ENCODE data around the gene SHFL.

Gene SHFL

DNA sequence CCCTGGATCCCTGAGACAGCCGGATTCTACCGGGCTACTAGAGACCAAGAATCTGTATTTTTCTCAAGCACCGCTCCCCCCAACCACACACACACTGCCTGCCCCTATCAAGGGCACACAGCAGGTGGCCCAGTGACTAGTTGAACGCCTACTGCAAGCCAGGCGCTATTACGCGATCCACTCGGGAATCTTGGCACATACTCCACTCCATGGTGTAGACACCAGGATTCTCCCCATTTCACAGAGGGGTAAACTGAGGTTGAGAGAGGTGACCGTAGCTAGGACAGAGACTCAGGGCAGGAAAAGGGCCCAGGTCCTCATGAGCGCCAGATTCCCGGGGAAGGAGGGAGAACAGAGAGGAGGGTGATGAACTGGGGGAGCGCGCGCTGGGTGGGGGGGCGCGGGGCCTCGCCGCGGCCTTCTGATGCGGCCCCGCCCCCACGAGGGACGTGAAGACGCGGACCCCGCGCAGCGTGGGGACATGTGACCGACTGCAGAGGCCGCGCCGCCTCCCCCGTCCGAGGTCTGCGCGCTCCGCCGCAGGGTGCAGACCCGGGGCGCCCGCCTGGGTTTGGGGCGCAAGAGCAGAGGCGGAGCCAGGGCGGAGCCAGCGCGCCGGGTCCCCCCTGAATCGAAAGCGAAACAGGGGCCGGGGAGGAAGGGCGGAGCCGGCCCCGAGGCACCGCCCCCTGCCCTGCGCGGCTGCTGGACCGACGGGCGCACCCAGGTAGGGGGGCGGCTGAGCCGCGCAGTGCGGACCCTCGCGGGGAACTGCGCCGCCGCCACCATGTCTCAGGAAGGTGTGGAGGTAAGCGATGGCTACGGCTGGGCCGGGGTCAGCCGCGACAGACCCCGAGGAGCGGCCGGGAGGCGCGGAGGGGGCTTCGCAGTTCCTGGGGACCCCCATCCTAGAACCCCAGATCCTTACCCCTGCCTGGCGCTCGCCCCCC lies at the start of gene SHFL:
SHFL (plus strand) TSS at position 677 of the 950 bp plus-strand sequence; CDS start at position 788, 111 bp downstream.
- peak; percentile 79 for DNase-seq

GRCh38 chr19:10036601-10037071 lies 49.5 kb upstream of the SHFL start:
- DNase-seq, result no peak

DNA sequence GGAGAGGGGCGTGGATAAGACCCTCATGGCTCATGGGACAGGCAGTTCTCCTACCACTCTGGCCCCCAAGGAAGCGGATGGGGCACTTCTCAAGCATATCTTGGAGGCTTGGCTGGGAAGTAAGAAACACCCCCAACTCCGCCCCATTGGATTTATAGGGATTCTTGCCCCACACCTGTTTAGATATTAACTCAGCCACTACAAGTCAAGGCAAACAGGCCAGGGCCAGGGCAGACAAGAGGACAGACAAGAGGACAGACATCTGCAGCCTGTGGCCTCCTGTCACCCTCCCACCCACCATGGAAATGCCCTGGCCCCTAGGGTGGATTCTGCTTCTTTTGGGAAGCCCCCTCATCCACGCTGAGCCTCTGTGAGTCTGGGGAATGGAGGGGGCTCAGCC lies 48.8 kb upstream of the SHFL start:
- DNase-seq, result no peak

DNA sequence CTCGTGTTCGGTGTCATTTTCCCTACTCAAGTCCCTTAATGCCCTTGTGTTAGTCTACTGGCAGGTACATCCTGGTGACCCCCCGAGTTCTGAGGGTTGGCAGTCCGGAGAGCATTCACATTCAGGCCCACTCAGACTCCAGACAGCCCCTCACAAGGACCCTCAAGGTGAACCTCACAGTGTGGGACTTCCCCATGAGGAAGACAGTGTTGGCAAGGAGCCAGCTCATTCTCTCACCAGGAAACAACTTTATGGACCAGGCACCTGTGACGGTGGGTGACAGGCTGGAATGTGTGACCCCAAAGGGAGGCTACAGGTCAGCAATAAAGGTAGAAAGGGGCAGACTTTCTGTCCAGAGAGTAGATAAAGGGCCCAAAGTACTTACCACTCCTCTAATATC lies 48.3 kb upstream of the SHFL start:
- no peak for DNase-seq

- no peak for DNase-seq
These were observed 42.7 kb upstream of the SHFL start for GRCh38 chr19:10043286-10043927.

DNA sequence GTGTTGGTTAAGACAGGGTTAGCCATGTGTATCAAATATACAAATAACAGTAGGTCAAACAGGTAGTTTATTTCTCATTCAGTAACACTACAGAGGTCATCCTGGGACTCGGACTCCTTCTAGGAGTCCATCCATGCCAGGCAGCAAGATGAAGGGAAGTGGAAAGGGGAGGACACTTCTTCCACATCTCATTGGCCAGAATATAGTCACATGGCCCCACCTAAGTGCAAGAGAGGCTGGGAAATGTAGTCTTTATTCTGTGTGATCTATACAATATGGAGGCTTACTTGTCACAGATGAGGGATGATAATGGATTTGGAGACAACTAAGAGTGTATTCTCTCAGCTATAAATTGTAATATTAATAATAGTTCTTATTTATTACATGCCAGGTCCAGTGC lies 41.7 kb upstream of the SHFL start:
- no peak for DNase-seq

GRCh38 chr19:10045371-10045770 lies 40.7 kb upstream of the SHFL start:
- DNase-seq, result no peak

DNA sequence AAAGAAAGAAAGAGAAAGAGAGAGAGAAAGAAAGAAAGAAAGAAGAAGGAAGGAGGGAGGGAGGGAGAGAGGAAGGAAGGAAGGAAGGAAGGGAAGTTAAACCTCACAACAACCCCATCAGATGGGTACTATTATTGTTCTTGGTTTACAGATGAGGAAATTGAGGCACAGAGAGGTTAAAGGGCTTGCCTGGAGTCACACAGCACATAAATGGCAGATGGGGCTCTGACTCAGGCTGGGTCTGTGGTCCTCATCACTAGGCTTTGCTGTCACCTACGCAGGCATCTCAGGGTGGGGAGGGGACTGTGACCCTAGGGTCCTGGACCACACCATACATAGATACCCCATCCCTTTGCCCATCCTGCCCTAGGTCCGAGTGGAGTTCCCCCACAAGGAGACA lies 36.5 kb upstream of the SHFL start:
- no peak for DNase-seq

DNA sequence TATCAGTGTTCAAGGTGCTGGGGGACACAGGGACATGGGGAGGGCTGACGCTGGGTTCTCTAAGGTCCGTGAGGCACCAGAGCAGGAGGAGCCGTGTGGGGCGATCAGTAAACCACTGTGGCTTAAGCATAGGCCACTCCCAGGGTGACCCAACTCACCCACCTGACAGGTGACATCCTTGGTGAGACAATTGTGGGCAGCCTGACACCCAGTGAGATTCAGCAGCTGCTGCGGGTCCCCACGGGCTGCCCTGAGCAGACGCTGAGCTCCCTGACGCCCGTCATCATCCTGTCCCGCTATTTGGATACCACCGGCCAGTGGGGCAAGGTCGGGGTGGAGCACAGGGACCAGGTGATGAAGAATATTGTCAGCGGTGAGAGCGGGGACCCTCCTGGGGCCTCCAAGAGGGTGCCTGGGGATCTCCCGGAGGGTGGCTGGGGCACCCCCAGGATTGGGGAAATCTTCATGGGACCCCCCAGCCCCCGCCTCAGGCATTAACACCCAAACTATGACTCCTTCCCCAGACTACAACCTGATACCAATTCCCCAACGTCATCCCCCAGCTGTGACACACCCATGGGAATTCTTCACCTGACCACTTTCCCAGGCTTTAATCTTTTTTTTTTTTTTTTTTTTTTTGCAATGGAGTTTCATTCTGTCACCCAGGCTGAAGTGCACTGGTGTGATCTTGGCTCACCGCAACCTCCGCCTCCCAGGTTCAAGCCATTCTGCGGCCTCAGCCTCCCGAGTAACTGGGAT lies 33.3 kb upstream of the SHFL start:
- no peak for DNase-seq

DNA sequence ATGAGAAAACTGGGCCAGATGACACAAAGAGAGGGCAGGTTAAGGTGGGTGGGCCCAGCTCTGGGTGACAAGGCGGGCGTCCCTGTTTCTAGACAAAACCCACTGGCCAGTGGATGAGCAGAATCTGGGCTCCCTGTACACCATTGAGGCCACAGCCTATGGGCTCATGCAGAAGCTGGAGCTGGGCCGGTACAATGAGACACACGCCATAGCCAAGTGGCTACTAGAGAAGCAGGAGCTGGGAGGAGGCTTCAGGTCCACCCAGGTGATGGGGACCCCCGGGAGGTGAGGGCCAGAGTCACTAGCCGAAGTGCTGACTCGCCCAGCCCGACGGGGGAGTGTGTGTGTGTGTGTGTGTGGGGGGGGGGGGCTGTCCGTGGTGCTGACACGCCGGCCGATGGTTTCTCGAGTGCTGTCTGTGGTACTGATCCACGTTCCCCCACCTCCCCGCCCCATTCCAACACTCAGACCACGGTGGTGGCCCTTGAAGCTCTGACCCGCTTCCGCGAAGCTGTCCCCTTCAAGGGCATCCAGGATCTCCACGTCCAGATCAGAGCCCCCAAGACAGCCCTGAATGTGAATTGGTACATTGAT lies 24.3 kb upstream of the SHFL start:
- DNase-seq, result no peak

DNA sequence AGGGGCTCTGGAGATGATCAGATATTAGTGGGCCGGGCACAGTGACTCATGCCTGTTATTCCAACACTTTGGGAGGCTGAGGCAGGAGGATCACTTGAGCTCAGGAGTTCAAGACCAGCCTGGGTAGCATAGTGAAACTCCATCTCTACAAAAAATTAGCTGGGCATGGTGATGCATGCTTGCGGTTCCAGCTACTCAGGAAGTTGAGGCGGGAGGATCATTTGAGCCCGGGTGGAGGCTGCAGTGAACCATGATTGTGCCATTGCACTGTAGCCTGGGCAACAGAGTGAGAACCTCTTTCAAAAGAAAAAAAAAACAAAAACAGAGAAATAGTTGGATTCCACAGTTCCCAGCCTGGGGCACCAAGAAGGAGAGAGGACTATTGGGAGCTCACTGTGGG lies 17.9 kb upstream of the SHFL start:
- no peak for DNase-seq

GRCh38 chr19:10069046-10069445 lies 17.1 kb upstream of the SHFL start:
- no peak for DNase-seq

- no peak for DNase-seq
These were observed 15.2 kb upstream of the SHFL start for GRCh38 chr19:10070730-10071446.

DNA sequence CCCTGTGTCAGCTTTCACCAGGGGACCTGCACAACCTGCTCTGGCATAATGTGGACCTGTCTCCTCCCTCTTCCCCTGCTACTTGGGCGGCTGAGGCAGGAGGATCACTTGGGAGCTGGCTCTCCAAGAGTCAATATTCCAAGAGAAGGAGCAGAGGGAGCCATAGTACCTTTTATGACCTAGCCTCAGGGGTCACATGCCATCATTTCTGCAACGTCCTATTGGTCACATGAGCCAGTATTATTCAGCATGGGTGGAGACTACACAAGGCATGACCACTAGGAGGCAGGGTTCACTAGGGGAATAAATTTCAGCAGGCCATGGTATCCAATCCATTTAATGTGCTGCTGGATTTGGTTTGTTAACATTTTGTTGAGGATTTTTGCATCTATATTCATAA lies 12.0 kb upstream of the SHFL start:
- peak; percentile 31 for DNase-seq

GRCh38 chr19:10076535-10076934 lies 9.6 kb upstream of the SHFL start:
- no peak for DNase-seq

GRCh38 chr19:10078329-10078728 lies 7.8 kb upstream of the SHFL start:
- DNase-seq, result no peak

DNA sequence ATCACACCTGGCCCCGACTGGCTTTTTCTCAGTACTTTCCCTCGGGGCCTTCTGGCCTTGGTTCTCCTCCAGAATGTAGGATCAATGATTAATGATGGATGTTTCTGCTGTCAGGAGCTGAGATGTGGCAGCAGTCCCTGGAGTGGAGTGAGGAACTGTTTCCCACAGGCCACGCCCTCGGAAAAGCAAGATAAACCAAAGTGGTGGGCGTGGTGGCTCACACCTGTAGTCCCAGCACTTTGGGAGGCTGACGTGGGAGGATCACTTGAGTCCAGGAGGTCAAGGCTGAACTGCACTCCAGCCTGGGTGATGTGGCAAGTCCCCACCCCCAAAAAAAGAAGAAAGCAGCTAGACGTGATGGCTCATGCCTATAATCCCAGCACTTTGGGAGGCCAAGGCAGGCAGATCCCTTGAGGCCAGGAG lies 7.1 kb upstream of the SHFL start:
- no peak for DNase-seq

- no peak for DNase-seq
These were observed 2.2 kb upstream of the SHFL start for GRCh38 chr19:10083911-10084310.

GRCh38 chr19:10084803-10085202 lies 1.3 kb upstream of the SHFL start:
- DNase-seq, result no peak

DNA sequence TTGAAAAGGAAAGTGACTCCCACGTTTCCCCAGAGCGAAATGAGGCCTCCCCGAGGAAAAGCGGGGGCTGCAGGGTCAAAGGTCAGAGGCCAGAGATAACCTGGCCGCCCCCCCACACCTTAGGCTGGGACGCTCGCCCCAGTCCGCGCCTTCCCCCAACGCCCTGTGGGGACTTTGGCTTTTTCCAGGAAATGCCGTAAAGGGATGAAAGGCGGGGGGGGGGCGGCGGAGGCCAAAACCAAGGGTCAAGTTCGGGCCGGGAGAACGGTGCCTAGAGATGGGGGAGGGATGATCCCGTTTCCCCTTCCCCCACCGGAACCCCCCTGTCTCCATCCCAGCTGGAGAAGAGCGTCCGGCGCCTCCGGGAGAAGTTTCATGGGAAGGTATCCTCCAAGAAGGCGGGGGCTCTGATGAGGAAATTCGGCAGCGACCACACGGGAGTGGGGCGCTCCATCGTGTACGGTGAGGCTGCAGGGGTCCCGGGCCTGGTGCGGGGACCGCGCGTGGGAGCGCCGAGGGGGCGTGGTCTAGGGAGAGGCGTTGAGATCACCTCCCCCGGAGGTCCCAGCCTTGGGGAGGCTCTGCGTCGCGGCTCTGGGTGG lies 575 bp downstream of the SHFL start:
- DNase-seq, result no peak

DNA sequence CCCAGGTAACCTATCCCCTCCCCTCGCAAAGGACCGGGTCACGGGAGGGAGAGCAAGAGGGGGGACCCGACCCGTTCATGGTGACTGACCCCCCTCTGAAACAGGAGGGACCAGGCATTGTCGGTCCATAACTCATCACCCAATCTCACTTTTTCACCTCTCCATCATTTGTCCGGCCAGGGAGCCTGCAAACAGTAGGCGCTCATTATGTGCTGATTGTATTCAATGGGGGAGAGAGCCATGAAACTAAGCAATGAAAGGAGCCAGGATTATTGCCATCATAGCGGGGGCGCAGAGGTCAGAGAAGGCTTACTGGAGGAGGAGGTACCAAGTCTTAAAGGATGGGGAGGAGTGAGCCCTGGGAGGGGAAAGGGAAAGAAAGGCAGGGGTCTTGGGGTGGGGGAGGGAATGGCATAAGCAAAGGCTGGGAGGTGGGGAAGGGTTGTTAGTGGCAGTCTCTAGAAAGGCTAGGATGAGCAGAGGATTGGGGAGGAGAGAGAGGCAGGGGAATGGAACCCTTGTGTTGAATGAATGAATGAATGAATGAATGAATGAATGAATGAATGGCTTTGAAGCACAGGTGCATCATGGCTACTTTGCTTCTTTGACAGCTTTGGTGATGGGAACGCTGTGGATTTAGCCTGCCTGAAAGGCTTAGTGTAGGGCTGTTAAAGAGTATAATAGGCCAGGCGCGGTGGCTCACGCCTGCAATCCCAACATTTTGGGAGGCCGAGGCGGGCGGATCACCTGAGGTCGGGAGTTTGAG lies 1.4 kb downstream of the SHFL start:
- no peak for DNase-seq

All from NK-92 treated with Interleukin-12 subunit alpha and Interleukin-12 subunit beta, amount 100 ng/mL, for 24 hours (cell line).